Motor neuron (in vitro differentiated cells): ENCODE data around the gene TANGO2. TPM values are rescaled to one million over a fixed set of nuclear protein-coding genes. Genes with fewer than 3 reads are reported as not detected.
A peak's percentile ranks its signal among the peaks of the same experiment; 100 is the strongest.

Experiments
- ATAC-seq, 8 experiments: fragments of 200-7000 bp; cut with Tn5 transposase; replicated peaks in 6 of 8; 2 replicates each; pipeline ENCODE4 v1.8.0; 2021; ENCODE audit warnings: mild to moderate bottlenecking in 8 of 8, moderate library complexity in 8 of 8
- H3K27ac ChIP-seq, 2 donors: fragments of 250-450 bp; sonication (Bioruptor Pico); 2 replicates each; pipeline ENCODE4 v1.9.0; 2021; ENCODE audit warnings: antibody characterized with exemption in 2 of 2, mild to moderate bottlenecking in 2 of 2, moderate library complexity in 1 of 2
- H3K4me1 ChIP-seq, 2 donors: fragments of 250-450 bp; sonication (Bioruptor Pico); replicated peaks in 1 of 2; 2 replicates each; pipeline ENCODE4 v1.6.1; 2021; ENCODE audit warnings: antibody characterized with exemption in 2 of 2, mild to moderate bottlenecking in 2 of 2, moderate library complexity in 1 of 2
- H3K4me3 ChIP-seq, 5 donors: fragments of 250-450 bp; sonication (Bioruptor Pico); 2 replicates each; pipeline ENCODE4 v1.9.0; 2021; ENCODE audit warnings: antibody characterized with exemption in 5 of 5, mild to moderate bottlenecking in 5 of 5, moderate library complexity in 4 of 5
- WGBS, 10 experiments: fragments of 450-650 bp; shearing (Covaris generic); methylation state at CpG; one replicate each; pipeline ENCODE4 v1.0.0; 2022; 5-methylcytosine and 5-hydroxymethylcytosine counted together
- in situ Hi-C, 9 experiments: fragments of 400-800 bp; cut with MboI; loops; one replicate each; pipeline ENCODE4 v1.15.0; 2021; ENCODE audit warnings: low sequenced_read_pairs in 9 of 9, low pct_unique_long_range_greater_than_20kb in 2 of 9; ENCODE audit not compliant: unreplicated experiment in 9 of 9
- total RNA-seq, 8 experiments: library from RNA; unstranded; fragments of 300-600 nt; gene quantifications; 2 replicates each; pipeline versions ENCODE4 v1.2.3 to v1.2.4, GENCODE V29; 2022

Gene TANGO2
- total RNA-seq, 8 experiments from 2014 or later: 5.4 to 36.3 (median 14.5) TPM

GRCh38 chr22:20039683-20040325, 18.9 kb downstream of the TANGO2 start:
- ATAC-seq: peak in 3 of 8 experiments; percentile 16 to 40 (median 28)
- Histone ChIP-seq H3K4me1 (peaks cover 0 to 5% of the 10 kb centered on the region in 2 donors), H3K4me3 (no peak overlapping the region), H3K27ac (no peak overlapping the region)
- WGBS, 10 experiments: 60 to 80% methylated on average over 1 of the region's 9 CpGs; no CpG with 5 or more reads in 8 of the 10 experiments
- in situ Hi-C loops: loop anchor here in 1 of 9 experiments (25.0 kb wide), 1 partner anchor 97 kb away; the partner anchor contains the start of gene ZDHHC8

- H3K4me1 ChIP-seq: peaks cover 0 to 5% of the 10 kb centered on the region in 2 donors
- H3K27ac ChIP-seq: no peak overlapping the region
- H3K4me3 ChIP-seq: no peak overlapping the region
- ATAC-seq: peak in 2 of 8 experiments; percentile 25 to 53
- 51 to 100% (median 83%) methylated on average over 2 to 5 of the region's 7 CpGs; no CpG with 5 or more reads in 5 of the 10 experiments for WGBS, 10 experiments
- in situ Hi-C loops: loop anchor here in 1 of 9 experiments (25.0 kb wide), 1 partner anchor 97 kb away; the partner anchor contains the start of gene ZDHHC8
These were observed 19.7 kb downstream of the TANGO2 start for GRCh38 chr22:20040327-20041200.

- in situ Hi-C loops: loop anchor here in 1 of 9 experiments (25.0 kb wide), 1 partner anchor 94 kb away; the partner anchor contains the start of gene ZDHHC8
- H3K27ac ChIP-seq: peak overlapping the region in 1 of 2 donors; percentile 23
- WGBS, 10 experiments: 80 to 100% (median 94%) methylated on average over 2 to 14 of the region's 26 CpGs; no CpG with 5 or more reads in 3 of the 10 experiments
- peaks cover 0 to under 1% of the 10 kb centered on the region in 2 donors for H3K4me1 ChIP-seq
- no peak overlapping the region for H3K4me3 ChIP-seq
- no peak for ATAC-seq
These were observed 22.4 kb downstream of the TANGO2 start for GRCh38 chr22:20043057-20043996.

- 87 to 100% methylated on average over 1 to 5 of the region's 7 CpGs; no CpG with 5 or more reads in 8 of the 10 experiments for WGBS, 10 experiments
- Histone ChIP-seq H3K4me3 (no peak overlapping the region), H3K4me1 (no peaks in the 10 kb centered on the region), H3K27ac (no peak overlapping the region)
- ATAC-seq: no peak
- in situ Hi-C loops: loop anchor here in 1 of 9 experiments (25.0 kb wide), 1 partner anchor 93 kb away; the partner anchor contains the start of gene ZDHHC8
These were observed 23.1 kb downstream of the TANGO2 start for GRCh38 chr22:20043997-20044342.

- in situ Hi-C loops: loop anchor here in 1 of 9 experiments (25.0 kb wide), 1 partner anchor 93 kb away; the partner anchor contains the start of gene ZDHHC8
- WGBS, 10 experiments: 75 to 100% (median 97%) methylated on average over 1 to 4 of the region's 10 CpGs; no CpG with 5 or more reads in 2 of the 10 experiments
- no peak overlapping the region for H3K4me3 ChIP-seq
- H3K4me1 ChIP-seq: no peaks in the 10 kb centered on the region
- ATAC-seq: no peak
- no peak overlapping the region for H3K27ac ChIP-seq
These were observed 23.7 kb downstream of the TANGO2 start for GRCh38 chr22:20044495-20045151.

GRCh38 chr22:20046730-20047129, 25.8 kb downstream of the TANGO2 start:
- H3K4me1 ChIP-seq: no peaks in the 10 kb centered on the region
- in situ Hi-C loops: loop anchor here in 1 of 9 experiments (25.0 kb wide), 1 partner anchor 91 kb away; the partner anchor contains the start of gene ZDHHC8
- ATAC-seq: no peak
- H3K4me3 ChIP-seq: no peak overlapping the region
- H3K27ac ChIP-seq: no peak overlapping the region
- WGBS, 10 experiments: 60 to 100% (median 100%) methylated on average over 1 to 4 of the region's 4 CpGs; no CpG with 5 or more reads in 3 of the 10 experiments

GRCh38 chr22:20051927-20052308, 31.0 kb downstream of the TANGO2 start:
- H3K27ac ChIP-seq: peak overlapping the region in 1 of 2 donors; percentile 23
- H3K4me1 ChIP-seq: no peaks in the 10 kb centered on the region
- WGBS, 10 experiments: 86 to 100% (median 100%) methylated on average over 1 to 3 of the region's 6 CpGs; no CpG with 5 or more reads in 7 of the 10 experiments
- in situ Hi-C loops: no loop called here
- H3K4me3 ChIP-seq: no peak overlapping the region
- ATAC-seq: no peak

GRCh38 chr22:20052309-20053259, 31.7 kb downstream of the TANGO2 start:
- in situ Hi-C loops: no loop called here

GRCh38 chr22:20053407-20054033, 32.6 kb downstream of the TANGO2 start:
- ATAC-seq: no peak
- peaks cover 0 to 3% of the 10 kb centered on the region in 2 donors for H3K4me1 ChIP-seq
- 70 to 100% (median 82%) methylated on average over 2 to 9 of the region's 14 CpGs; no CpG with 5 or more reads in 5 of the 10 experiments for WGBS, 10 experiments
- in situ Hi-C loops: no loop called here
- no peak overlapping the region for H3K4me3 ChIP-seq
- no peak overlapping the region for H3K27ac ChIP-seq

More at GRCh38 chr22:20052309-20053259, 31.7 kb downstream of the TANGO2 start:
- ATAC-seq: peak in 4 of 8 experiments; percentile 13 to 92 (median 40)
- 85 to 100% (median 94%) methylated on average over 1 to 6 of the region's 26 CpGs; no CpG with 5 or more reads in 4 of the 10 experiments for WGBS, 10 experiments
- no peak overlapping the region for H3K4me3 ChIP-seq
- no peaks in the 10 kb centered on the region for H3K4me1 ChIP-seq
- peak overlapping the region in 1 of 2 donors; percentile 23 for H3K27ac ChIP-seq

GRCh38 chr22:20054034-20054427, 33.1 kb downstream of the TANGO2 start:
- Histone ChIP-seq H3K4me1 (peaks cover 0 to 3% of the 10 kb centered on the region in 2 donors), H3K27ac (no peak overlapping the region), H3K4me3 (no peak overlapping the region)
- 92 to 100% methylated on average over 1 to 8 of the region's 12 CpGs; no CpG with 5 or more reads in 8 of the 10 experiments for whole genome bisulfite sequencing, 10 experiments
- no peak for ATAC-seq
- in situ Hi-C loops: no loop called here
